OCI-LY1 (cell line): ENCODE data around the gene IL15RA.

Experiments
- H2AFZ ChIP-seq: fragments of 200-600 bp; sonication (generic), shearing (Covaris generic); 2 replicates; pipeline ENCODE4 v1.6.0; 2014; ENCODE audit warnings: antibody characterized with exemption, mild to moderate bottlenecking, low read length
- H3F3A ChIP-seq: fragments of 200-600 bp; sonication (generic), shearing (Covaris generic); 2 replicates; pipeline ENCODE4 v1.6.0; 2014; ENCODE audit warnings: mild to moderate bottlenecking, antibody characterized with exemption, low read length, moderate library complexity; ENCODE audit not compliant: insufficient read depth
- H3K27ac ChIP-seq: fragments of 200-600 bp; sonication (generic); 2 replicates; pipeline ENCODE4 v1.5.1; 2014; ENCODE audit warnings: low read length, mixed run types, mild to moderate bottlenecking, low read depth; ENCODE audit not compliant: poor library complexity, severe bottlenecking
- H3K27me3 ChIP-seq: fragments of 200-600 bp; sonication (generic); 2 replicates; pipeline ENCODE4 v1.6.0; 2014; ENCODE audit warnings: antibody characterized with exemption, mild to moderate bottlenecking, low read length, moderate library complexity; ENCODE audit not compliant: insufficient read depth
- H3K36me3 ChIP-seq: fragments of 200-600 bp; sonication (generic); 2 replicates; pipeline ENCODE4 v1.6.1; 2014; ENCODE audit warnings: mild to moderate bottlenecking, antibody characterized with exemption, low read length, moderate library complexity, mixed read lengths; ENCODE audit not compliant: insufficient read depth
- H3K4me1 ChIP-seq: fragments of 200-600 bp; sonication (generic); 2 replicates; pipeline ENCODE4 v1.5.1; 2014; ENCODE audit warnings: mild to moderate bottlenecking, low read length, moderate library complexity; ENCODE audit not compliant: insufficient read depth, severe bottlenecking
- H3K4me2 ChIP-seq: fragments of 200-600 bp; sonication (generic), shearing (Covaris generic); 2 replicates; pipeline ENCODE4 v1.6.1; 2014; ENCODE audit warnings: low read length
- H3K4me3 ChIP-seq: fragments of 200-600 bp; sonication (generic); 2 replicates; pipeline ENCODE4 v1.5.1; 2014; ENCODE audit warnings: low read length, low read depth, mild to moderate bottlenecking, mixed read lengths; ENCODE audit not compliant: poor library complexity, severe bottlenecking
- H3K79me2 ChIP-seq: fragments of 200-600 bp; shearing (Covaris generic); 2 replicates; pipeline ENCODE4 v1.6.1; 2016; ENCODE audit warnings: mixed run types, low read length, mixed read lengths; ENCODE audit not compliant: insufficient read depth
- H3K9ac ChIP-seq: fragments of 200-600 bp; sonication (generic), shearing (Covaris generic); 2 replicates; pipeline ENCODE4 v1.6.1; 2014; ENCODE audit warnings: mild to moderate bottlenecking, low read length, mixed read lengths
- H3K9me2 ChIP-seq: fragments of 200-600 bp; sonication (generic), shearing (Covaris generic); 2 replicates; pipeline ENCODE4 v1.6.1; 2014; ENCODE audit warnings: low read depth, mild to moderate bottlenecking, low read length, mixed read lengths
- H3K9me3 ChIP-seq: fragments of 200-600 bp; shearing (Covaris generic); 2 replicates; pipeline ENCODE4 v1.6.1; 2014; ENCODE audit warnings: low read length, mixed read lengths
- H4K20me1 ChIP-seq: fragments of 200-600 bp; sonication (generic), shearing (Covaris generic); 2 replicates; pipeline ENCODE4 v1.6.0; 2016; ENCODE audit warnings: mild to moderate bottlenecking, low read length; ENCODE audit not compliant: insufficient read depth
- EZH2 ChIP-seq: fragments of 200-600 bp; sonication (generic), shearing (Covaris generic); IDR thresholded peaks from 2 replicates; pipeline ENCODE4 v1.8.0; 2017; ENCODE audit warnings: borderline replicate concordance, mixed run types, mild to moderate bottlenecking, antibody characterized with exemption, low read length, moderate library complexity, mixed read lengths
- TF ChIP-seq, protein P1 (sequence below): fragments of 200-600 bp; sonication (generic), shearing (Covaris generic); IDR thresholded peaks from 2 replicates; pipeline ENCODE4 v1.5.1; 2017; ENCODE audit warnings: mild to moderate bottlenecking, antibody characterized with exemption, low read length, moderate library complexity, mixed read lengths

Gene IL15RA

DNA sequence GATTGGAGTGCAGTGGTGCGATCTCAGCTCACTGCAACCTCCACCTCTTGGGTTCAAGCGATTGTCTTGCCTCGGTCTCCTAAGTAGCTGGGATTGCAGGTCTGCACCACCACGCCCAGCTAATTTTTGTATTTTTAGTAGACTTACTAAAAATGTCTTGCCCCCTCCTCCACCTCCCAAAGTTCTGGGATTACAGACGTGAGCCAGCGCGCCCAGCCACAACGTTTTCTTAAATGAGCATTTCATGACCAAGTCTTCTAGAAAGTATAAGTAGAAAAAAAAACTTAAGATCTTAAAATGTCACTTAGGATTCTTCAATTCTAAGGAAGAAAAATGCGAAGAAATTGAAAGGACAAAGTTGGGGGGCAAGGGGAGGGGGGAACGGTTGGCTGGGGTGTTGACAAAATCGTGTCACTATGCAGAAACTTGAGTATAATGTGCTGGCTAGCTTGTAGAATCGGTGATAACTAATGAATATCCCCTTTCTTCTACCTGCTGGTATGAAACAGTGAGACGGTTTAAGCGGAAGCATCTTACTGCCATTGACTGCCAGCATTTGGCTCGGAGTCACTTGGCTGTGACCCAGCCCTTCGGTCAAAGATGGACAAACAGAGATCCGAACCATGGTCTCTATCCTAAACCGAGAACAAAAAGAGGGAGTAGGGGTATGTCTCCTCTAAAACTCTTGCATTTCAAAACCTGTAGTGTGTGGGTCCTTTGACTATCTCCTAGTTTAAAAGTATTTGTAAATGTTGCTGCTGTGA is 74.7 kb downstream of the IL15RA start:
- H3K4me3 ChIP-seq, result no peak overlapping the region
- TF ChIP-seq EZH2, result no peak
- TF ChIP-seq, protein P1, sequence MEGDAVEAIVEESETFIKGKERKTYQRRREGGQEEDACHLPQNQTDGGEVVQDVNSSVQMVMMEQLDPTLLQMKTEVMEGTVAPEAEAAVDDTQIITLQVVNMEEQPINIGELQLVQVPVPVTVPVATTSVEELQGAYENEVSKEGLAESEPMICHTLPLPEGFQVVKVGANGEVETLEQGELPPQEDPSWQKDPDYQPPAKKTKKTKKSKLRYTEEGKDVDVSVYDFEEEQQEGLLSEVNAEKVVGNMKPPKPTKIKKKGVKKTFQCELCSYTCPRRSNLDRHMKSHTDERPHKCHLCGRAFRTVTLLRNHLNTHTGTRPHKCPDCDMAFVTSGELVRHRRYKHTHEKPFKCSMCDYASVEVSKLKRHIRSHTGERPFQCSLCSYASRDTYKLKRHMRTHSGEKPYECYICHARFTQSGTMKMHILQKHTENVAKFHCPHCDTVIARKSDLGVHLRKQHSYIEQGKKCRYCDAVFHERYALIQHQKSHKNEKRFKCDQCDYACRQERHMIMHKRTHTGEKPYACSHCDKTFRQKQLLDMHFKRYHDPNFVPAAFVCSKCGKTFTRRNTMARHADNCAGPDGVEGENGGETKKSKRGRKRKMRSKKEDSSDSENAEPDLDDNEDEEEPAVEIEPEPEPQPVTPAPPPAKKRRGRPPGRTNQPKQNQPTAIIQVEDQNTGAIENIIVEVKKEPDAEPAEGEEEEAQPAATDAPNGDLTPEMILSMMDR, result no peak
- no peaks in the 10 kb centered on the region for H3K9me3 ChIP-seq

More for the DNA sequence above, 74.7 kb downstream of the IL15RA start:
- H3K9ac ChIP-seq, result no peak overlapping the region
- H3K27me3 ChIP-seq, result no peaks in the 10 kb centered on the region
- H3K4me1 ChIP-seq, result no peaks in the 10 kb centered on the region
- H3K27ac ChIP-seq, result no peak overlapping the region
- H3K4me2 ChIP-seq, result no peak overlapping the region
- H3K36me3 ChIP-seq, result peaks cover 34% of the 10 kb centered on the region
- no peaks in the 10 kb centered on the region for H3K79me2 ChIP-seq
- no peaks in the 10 kb centered on the region for H3F3A ChIP-seq
- H4K20me1 ChIP-seq, result no peaks in the 10 kb centered on the region
- H2AFZ ChIP-seq, result no peak overlapping the region
- H3K9me2 ChIP-seq, result no peaks in the 10 kb centered on the region
